Rectal smooth muscle tissue (tissue), 1 donor: Measurements from ENCODE around the gene PRAMEF4.
"Not testable (repeated sequence)": the region's sequence is repeated elsewhere in the genome, so short reads cannot be mapped to it uniquely, and the experiment has no call there.

ENCODE experiments used
- H3K27ac ChIP-seq: one replicate; pipeline ENCODE4 v1.7.0; 2013; ENCODE audit warnings: low read depth, low read length, inconsistent platforms
- H3K27me3 ChIP-seq: one replicate; pipeline ENCODE4 v1.7.0; 2013; ENCODE audit warnings: low read length; ENCODE audit not compliant: control insufficient read depth, insufficient read depth
- H3K36me3 ChIP-seq: one replicate; pipeline ENCODE4 v1.7.0; 2013; ENCODE audit warnings: low read length; ENCODE audit not compliant: control insufficient read depth, insufficient read depth
- H3K4me1 ChIP-seq: one replicate; pipeline ENCODE4 v1.7.0; 2013; ENCODE audit warnings: low read length; ENCODE audit not compliant: control insufficient read depth, insufficient read depth
- H3K4me3 ChIP-seq: one replicate; pipeline ENCODE4 v1.7.0; 2013; ENCODE audit warnings: low read length
- H3K9ac ChIP-seq: one replicate; pipeline ENCODE4 v1.7.0; 2013; ENCODE audit warnings: low read length

The PRAMEF4 gene

GRCh38 chr1:12886101-12886500 is at the start of gene PRAMEF4:
TSS of gene PRAMEF4 (minus strand) at chr1:12886201. CDS start at chr1:12883394, 2,807 bp downstream.
- not testable (repeated sequence) for H3K27me3 ChIP-seq, H3K27ac ChIP-seq, H3K4me1 ChIP-seq, H3K9ac ChIP-seq, H3K4me3 ChIP-seq, H3K36me3 ChIP-seq

DNA sequence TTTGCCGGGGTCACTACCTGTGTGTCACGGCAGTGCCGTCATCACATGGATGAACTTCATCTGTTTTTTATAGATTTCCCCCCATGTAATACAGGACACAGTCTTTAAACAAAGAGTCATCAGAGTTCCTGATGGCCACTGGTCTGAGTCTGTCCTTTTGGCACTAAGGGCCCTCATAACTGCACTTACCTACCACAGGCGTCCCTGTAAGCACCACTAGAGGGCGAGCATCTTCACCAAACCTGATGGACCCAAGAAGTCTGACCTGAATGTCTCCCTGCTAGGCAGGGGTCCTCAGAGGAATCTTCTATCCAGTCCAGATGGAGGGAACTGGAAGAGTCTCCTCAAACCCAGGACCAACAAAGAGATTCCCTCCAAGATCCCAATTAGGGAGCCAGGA is 38.4 kb upstream of the PRAMEF4 start:
- not testable (repeated sequence) for H3K4me1 ChIP-seq, H3K27me3 ChIP-seq, H3K36me3 ChIP-seq, H3K4me3 ChIP-seq, H3K27ac ChIP-seq, H3K9ac ChIP-seq

- H3K4me1 ChIP-seq, H3K4me3 ChIP-seq, H3K27me3 ChIP-seq, H3K27ac ChIP-seq, H3K36me3 ChIP-seq, H3K9ac ChIP-seq: not testable (repeated sequence)
Measured at GRCh38 chr1:12921749-12922148, 35.7 kb upstream of the PRAMEF4 start.

GRCh38 chr1:12916310-12916709 is 30.3 kb upstream of the PRAMEF4 start, which contains the start of gene PRAMEF7:
TSS of gene PRAMEF7 (plus strand) at chr1:12916610. CDS start at chr1:12917693, 1,083 bp downstream.
- not testable (repeated sequence) for H3K9ac ChIP-seq, H3K36me3 ChIP-seq, H3K4me1 ChIP-seq, H3K27ac ChIP-seq, H3K4me3 ChIP-seq, H3K27me3 ChIP-seq

DNA sequence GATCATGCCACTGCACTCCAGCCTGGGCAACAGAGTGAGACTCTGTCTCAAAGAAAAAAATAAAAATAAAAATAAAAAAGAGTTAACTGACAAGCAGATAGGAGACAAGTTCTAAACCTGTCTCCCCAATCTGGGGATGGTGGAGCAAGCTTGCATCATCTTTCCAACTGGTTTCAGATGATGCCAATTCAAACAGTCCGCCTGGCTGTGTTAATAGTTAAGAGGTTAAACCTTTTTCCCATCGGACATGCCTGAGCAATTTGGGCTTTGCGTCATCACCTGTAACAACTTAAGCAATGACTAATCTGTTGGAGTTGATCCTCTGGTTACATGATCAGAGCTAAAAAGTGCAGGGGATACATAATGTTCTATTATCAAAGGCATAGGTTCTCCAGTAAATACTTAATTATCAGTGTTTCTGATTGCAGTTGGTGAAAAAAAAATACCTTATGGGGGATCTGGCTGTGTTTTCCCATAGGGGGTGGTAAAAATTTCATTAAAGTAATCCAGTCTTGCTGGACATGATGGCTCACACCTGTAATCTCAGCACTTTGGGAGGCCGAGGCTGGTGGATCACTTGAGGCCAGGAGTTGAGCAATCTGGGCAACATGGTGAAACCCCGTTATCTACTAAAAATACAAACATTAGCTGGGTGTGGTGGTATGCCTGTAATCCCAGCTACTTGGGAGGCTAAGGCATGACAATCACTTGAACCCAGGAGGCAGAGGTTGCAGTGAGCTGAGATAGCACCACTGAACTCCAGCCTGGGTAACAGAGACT is 18.0 kb upstream of the PRAMEF4 start:
- not testable (repeated sequence) for H3K27ac ChIP-seq, H3K9ac ChIP-seq, H3K27me3 ChIP-seq, H3K36me3 ChIP-seq, H3K4me3 ChIP-seq, H3K4me1 ChIP-seq

DNA sequence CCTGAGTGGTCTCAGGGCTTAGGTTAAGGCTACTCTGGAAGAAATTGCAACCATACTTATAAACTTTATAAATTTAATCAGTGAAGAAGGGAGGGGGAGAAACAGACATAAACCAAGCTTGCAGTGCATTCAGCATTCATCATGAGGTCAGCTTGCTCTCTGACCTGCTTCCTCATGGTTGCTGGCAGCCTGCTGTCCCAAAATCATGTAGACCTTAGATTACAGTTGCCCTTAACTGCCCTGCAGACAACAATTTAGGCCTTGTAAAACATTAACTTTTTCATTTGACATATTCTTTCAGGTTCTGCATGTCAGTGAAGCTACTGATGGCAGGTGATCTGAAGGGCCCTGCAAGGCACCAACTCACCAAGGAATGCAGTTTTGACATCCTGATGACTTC is 13.2 kb upstream of the PRAMEF4 start:
- H3K9ac ChIP-seq, H3K36me3 ChIP-seq, H3K4me3 ChIP-seq, H3K27me3 ChIP-seq, H3K27ac ChIP-seq, H3K4me1 ChIP-seq: not testable (repeated sequence)

DNA sequence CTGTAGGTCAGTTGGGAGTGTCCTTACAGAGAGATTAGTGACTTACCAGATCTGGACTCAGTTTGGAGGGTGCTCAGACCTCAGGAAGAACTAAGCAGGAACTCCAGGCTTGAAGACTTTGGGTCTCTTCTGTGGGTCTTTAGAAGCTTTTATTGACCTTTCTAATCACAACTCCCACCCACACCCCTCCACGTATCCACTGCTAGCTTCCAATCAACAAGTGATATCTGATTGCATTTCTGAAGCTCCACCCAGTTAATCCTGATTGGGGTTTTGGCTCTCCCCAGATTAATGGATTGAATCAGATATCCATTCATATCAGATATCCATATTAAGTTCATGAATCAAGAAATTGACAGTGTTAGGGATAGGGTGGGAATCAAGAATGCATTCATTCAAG is 12.2 kb upstream of the PRAMEF4 start, which contains the start of gene PRAMEF10:
Gene PRAMEF10, minus strand, starts transcription at position 101 of the 400 bp plus-strand sequence. CDS start 2,423 bp downstream, outside the sequence.
- H3K4me3 ChIP-seq, H3K27ac ChIP-seq, H3K36me3 ChIP-seq, H3K4me1 ChIP-seq, H3K27me3 ChIP-seq, H3K9ac ChIP-seq: not testable (repeated sequence)

DNA sequence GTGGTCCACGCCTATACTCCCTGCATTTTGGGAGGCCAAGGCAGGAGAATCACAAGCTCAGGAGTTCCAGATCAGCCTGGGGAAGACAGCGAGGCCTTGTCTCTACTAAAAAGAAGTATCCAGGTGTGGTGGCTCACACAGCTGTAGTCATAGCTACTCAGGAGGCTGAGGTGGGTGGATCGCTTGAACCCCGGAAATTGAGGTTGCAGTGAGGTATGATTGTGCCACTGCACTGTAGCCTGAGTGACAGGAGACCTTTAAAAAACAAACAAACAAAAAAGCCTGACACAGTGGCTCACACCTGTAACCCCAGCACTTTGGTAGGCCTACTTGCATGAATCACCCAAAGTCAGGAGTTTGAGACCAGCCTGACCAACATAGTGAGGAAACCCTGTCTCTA is 7.5 kb downstream of the PRAMEF4 start:
- H3K4me1 ChIP-seq, H3K36me3 ChIP-seq: not testable (repeated sequence)

GRCh38 chr1:12863131-12863880 is 22.7 kb downstream of the PRAMEF4 start:
- not testable (repeated sequence) for H3K4me3 ChIP-seq

More for the DNA sequence above, 7.5 kb downstream of the PRAMEF4 start:
- not testable (repeated sequence) for H3K27ac ChIP-seq, H3K4me3 ChIP-seq, H3K9ac ChIP-seq, H3K27me3 ChIP-seq

DNA sequence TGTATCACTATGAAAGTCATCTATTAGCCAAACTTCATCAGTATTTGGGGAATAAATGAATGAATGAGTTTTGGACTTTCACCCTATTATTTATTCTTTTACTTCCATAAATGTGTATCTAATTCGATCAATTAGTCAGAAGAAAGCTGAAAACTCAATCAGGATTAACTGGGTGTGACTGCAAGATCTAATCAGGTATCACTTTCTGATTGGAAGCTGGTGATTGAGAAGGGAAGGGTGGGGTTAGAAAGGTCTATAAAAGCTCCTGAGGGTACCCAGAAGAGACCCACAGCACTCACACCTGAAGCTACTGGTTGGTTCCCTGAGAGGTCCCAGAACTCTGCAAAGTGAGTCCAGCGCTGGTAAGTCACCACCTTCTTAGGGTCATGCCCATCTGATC is 29.2 kb downstream of the PRAMEF4 start, which contains the start of gene PRAMEF2:
Gene PRAMEF2, plus strand, starts transcription at position 301 of the 400 bp plus-strand sequence. CDS start 1,924 bp downstream, outside the sequence.
- not testable (repeated sequence) for H3K4me1 ChIP-seq, H3K27me3 ChIP-seq, H3K9ac ChIP-seq, H3K27ac ChIP-seq, H3K4me3 ChIP-seq, H3K36me3 ChIP-seq

More at GRCh38 chr1:12863131-12863880, 22.7 kb downstream of the PRAMEF4 start:
- H3K9ac ChIP-seq, H3K27me3 ChIP-seq, H3K27ac ChIP-seq, H3K4me1 ChIP-seq, H3K36me3 ChIP-seq: not testable (repeated sequence)

DNA sequence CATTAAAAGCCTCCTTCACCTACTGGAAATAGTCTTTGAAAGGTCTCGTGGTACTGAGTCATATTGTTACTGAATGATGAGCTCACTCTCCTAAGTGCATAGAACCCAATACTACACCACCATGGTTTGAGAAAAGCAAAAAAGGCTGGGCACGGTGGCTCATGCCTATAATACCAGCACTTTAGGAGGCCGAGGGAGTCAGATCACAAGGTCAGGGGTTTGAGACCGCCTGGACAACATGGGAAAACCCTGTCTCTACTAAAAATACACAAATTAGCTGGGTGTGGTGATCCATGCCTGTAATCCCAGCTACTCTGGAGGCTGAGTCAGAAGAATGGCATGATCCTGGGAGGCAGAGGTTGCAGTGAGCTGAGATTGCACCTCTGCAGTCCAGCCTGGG is 34.2 kb downstream of the PRAMEF4 start:
- no peaks in the 10 kb centered on the region for H3K36me3 ChIP-seq
- H3K4me3 ChIP-seq = no peak overlapping the region
- H3K27ac ChIP-seq = no peak overlapping the region
- no peaks in the 10 kb centered on the region for H3K27me3 ChIP-seq
- no peaks in the 10 kb centered on the region for H3K4me1 ChIP-seq
- no peak overlapping the region for H3K9ac ChIP-seq

GRCh38 chr1:12848620-12849019 is 37.4 kb downstream of the PRAMEF4 start, which contains the start of gene HNRNPCL1:
TSS of gene HNRNPCL1 (minus strand) at chr1:12848720. CDS start at chr1:12848289, 431 bp downstream.
- not testable (repeated sequence) for H3K9ac ChIP-seq, H3K4me1 ChIP-seq, H3K27me3 ChIP-seq

More at GRCh38 chr1:12848620-12849019, 37.4 kb downstream of the PRAMEF4 start, which contains the start of gene HNRNPCL1:
- not testable (repeated sequence) for H3K36me3 ChIP-seq, H3K27ac ChIP-seq, H3K4me3 ChIP-seq
